ENCODE results near the gene PAM16. TPM values are rescaled to one million over a fixed set of nuclear protein-coding genes. Genes with fewer than 3 reads are reported as not detected.
"Not testable (repeated sequence)": the region's sequence is repeated elsewhere in the genome, so short reads cannot be mapped to it uniquely, and the experiment has no call there.

PAM16 gene
- 10 to 100 TPM; 62.8 to 67.8 TPM for total RNA-seq

- intact Hi-C loops (cut with DNase I, micrococcal nuclease), result loop anchor here (1.0 to 10.0 kb wide), 18 partner anchors 20 to 608 kb away; partner anchors contain the start of genes CORO7 (in 2 of the 2), SEC14L5 (in 2 of the 2), ADCY9 (in 1 of the 2) and ANKS3 (in 1 of the 2)
- H3K36me3 Mint-ChIP-seq (ENCODE audit: low read depth), result peaks cover 7% of the 10 kb centered on the region
- peak; percentile 99 for DNase-seq
- POLR2A ChIA-PET, result interaction anchor here (0.6 to 1.6 kb wide), 3 partner anchors 44 to 97 kb away, joined by 4 to 8 read pairs (median 6); no protein-coding TSS in a partner anchor
- no peaks in the 10 kb centered on the region for H3K9me3 Mint-ChIP-seq (ENCODE audit: low read depth)
- peaks cover 20% of the 10 kb centered on the region for H3K4me1 Mint-ChIP-seq
- peak within 1 kb of the TSS; percentile 88 for H3K27ac Mint-ChIP-seq
- ATAC-seq, result peak; percentile 96
- no peaks in the 10 kb centered on the region for H3K27me3 Mint-ChIP-seq
- H3K4me3 Mint-ChIP-seq, result peak within 1 kb of the TSS; percentile 89
- CTCF ChIA-PET, result interaction anchor here (0.7 to 2.0 kb wide), 7 partner anchors 19 to 214 kb away, joined by 3 to 10 read pairs (median 4); no protein-coding TSS in a partner anchor
Measured at GRCh38 chr16:4350787-4351659, at the start of gene PAM16. Gene PAM16, minus strand, starts transcription at chr16:4351321. Its CDS starts 87 bp downstream, at chr16:4351234.

- ATAC-seq (no peak), DNase-seq (no peak)
- Mint-ChIP-seq H3K27me3 (no peaks in the 10 kb centered on the region), H3K27ac (no peak overlapping the region), H3K9me3 (ENCODE audit: low read depth) (no peaks in the 10 kb centered on the region), H3K4me3 (no peak overlapping the region), H3K4me1 (no peaks in the 10 kb centered on the region), H3K36me3 (ENCODE audit: low read depth) (peaks cover 22% of the 10 kb centered on the region)
- POLR2A ChIA-PET, result interaction anchor here (0.6 kb wide), 1 partner anchor 326 kb away, joined by 5 read pairs; no protein-coding TSS in a partner anchor
- intact Hi-C loops (cut with DNase I, micrococcal nuclease), result loop anchor here in 1 of 2 experiments (1.0 kb wide), 1 partner anchor 31 kb away; no protein-coding TSS in a partner anchor
- CTCF ChIA-PET, result interaction anchor here (0.8 to 1.6 kb wide), 3 partner anchors 26 to 40 kb away, joined by 4 to 5 read pairs (median 4); no protein-coding TSS in a partner anchor
Measured at GRCh38 chr16:4399001-4399730, 48.0 kb upstream of the PAM16 start.

GRCh38 chr16:4395055-4395726 is 44.1 kb upstream of the PAM16 start:
- Mint-ChIP-seq H3K27me3 (no peaks in the 10 kb centered on the region), H3K36me3 (ENCODE audit: low read depth) (peaks cover 13% of the 10 kb centered on the region), H3K4me3 (no peak overlapping the region), H3K4me1 (no peaks in the 10 kb centered on the region), H3K27ac (peak overlapping the region; percentile 7), H3K9me3 (ENCODE audit: low read depth) (no peaks in the 10 kb centered on the region)
- intact Hi-C loops (cut with DNase I, micrococcal nuclease), result no loop called here
- ATAC-seq (no peak), DNase-seq (no peak)
- CTCF ChIA-PET, result interaction anchor here (0.6 kb wide), 1 partner anchor 727 kb away, joined by 4 read pairs; no protein-coding TSS in a partner anchor
- POLR2A ChIA-PET, result interaction anchor here (0.7 kb wide), 1 partner anchor 113 kb away, joined by 3 read pairs; no protein-coding TSS in a partner anchor

- POLR2A ChIA-PET; intact Hi-C loops (cut with DNase I, micrococcal nuclease); H3K27me3 Mint-ChIP-seq; H3K27ac Mint-ChIP-seq; ATAC-seq; H3K4me3 Mint-ChIP-seq; H3K4me1 Mint-ChIP-seq; DNase-seq; H3K9me3 Mint-ChIP-seq (ENCODE audit: low read depth): not testable (repeated sequence)
- peaks cover 14% of the 10 kb centered on the region for H3K36me3 Mint-ChIP-seq (ENCODE audit: low read depth)
- CTCF ChIA-PET, result interaction anchor here (2.1 kb wide), 1 partner anchor 9 kb away, joined by 17 read pairs; no protein-coding TSS in a partner anchor
Measured at GRCh38 chr16:4393850-4394249, 42.7 kb upstream of the PAM16 start.

GRCh38 chr16:4393240-4393600 is 42.1 kb upstream of the PAM16 start:
- intact Hi-C loops (cut with DNase I, micrococcal nuclease), result no loop called here
- H3K27ac Mint-ChIP-seq, result no peak overlapping the region
- ChIA-PET POLR2A (no interaction called here), CTCF (interaction anchor here (0.5 to 2.1 kb wide), 4 partner anchors 10 to 147 kb away, joined by 3 to 17 read pairs (median 3); no protein-coding TSS in a partner anchor)
- H3K4me1 Mint-ChIP-seq, result no peaks in the 10 kb centered on the region
- H3K27me3 Mint-ChIP-seq, result no peaks in the 10 kb centered on the region
- peaks cover 14% of the 10 kb centered on the region for H3K36me3 Mint-ChIP-seq (ENCODE audit: low read depth)
- ATAC-seq (no peak), DNase-seq (no peak)
- H3K4me3 Mint-ChIP-seq, result no peak overlapping the region
- H3K9me3 Mint-ChIP-seq (ENCODE audit: low read depth), result no peaks in the 10 kb centered on the region

GRCh38 chr16:4392382-4393239 is 41.5 kb upstream of the PAM16 start:
- ChIA-PET POLR2A (no interaction called here), CTCF (interaction anchor here (0.5 to 2.1 kb wide), 4 partner anchors 10 to 147 kb away, joined by 3 to 17 read pairs (median 3); no protein-coding TSS in a partner anchor)
- DNase-seq (no peak), ATAC-seq (no peak)
- H3K27me3 Mint-ChIP-seq, result no peaks in the 10 kb centered on the region
- H3K4me3 Mint-ChIP-seq, result no peak overlapping the region
- H3K4me1 Mint-ChIP-seq, result no peaks in the 10 kb centered on the region
- no peaks in the 10 kb centered on the region for H3K9me3 Mint-ChIP-seq (ENCODE audit: low read depth)
- intact Hi-C loops (cut with DNase I, micrococcal nuclease), result no loop called here
- peaks cover 14% of the 10 kb centered on the region for H3K36me3 Mint-ChIP-seq (ENCODE audit: low read depth)
- no peak overlapping the region for H3K27ac Mint-ChIP-seq

- peaks cover 19% of the 10 kb centered on the region for H3K36me3 Mint-ChIP-seq (ENCODE audit: low read depth)
- DNase-seq (no peak), ATAC-seq (no peak)
- no peaks in the 10 kb centered on the region for H3K4me1 Mint-ChIP-seq
- ChIA-PET POLR2A (no interaction called here), CTCF (interaction anchor here (0.5 to 2.1 kb wide), 5 partner anchors 11 to 192 kb away, joined by 3 to 17 read pairs (median 3); no protein-coding TSS in a partner anchor)
- intact Hi-C loops (cut with DNase I, micrococcal nuclease), result no loop called here
- no peak overlapping the region for H3K4me3 Mint-ChIP-seq
- no peaks in the 10 kb centered on the region for H3K9me3 Mint-ChIP-seq (ENCODE audit: low read depth)
- H3K27ac Mint-ChIP-seq, result no peak overlapping the region
- H3K27me3 Mint-ChIP-seq, result no peaks in the 10 kb centered on the region
Measured at GRCh38 chr16:4391631-4392381, 40.7 kb upstream of the PAM16 start.

- intact Hi-C loops (cut with DNase I, micrococcal nuclease), result no loop called here
- H3K4me3 Mint-ChIP-seq, result no peak overlapping the region
- H3K27me3 Mint-ChIP-seq, result no peaks in the 10 kb centered on the region
- ChIA-PET POLR2A (interaction anchor here (0.8 kb wide), 1 partner anchor 170 kb away, joined by 8 read pairs; no protein-coding TSS in a partner anchor), CTCF (interaction anchor here (1.2 to 1.3 kb wide), 3 partner anchors 12 to 13 kb away, joined by 3 to 6 read pairs (median 4); no protein-coding TSS in a partner anchor)
- peaks cover 16% of the 10 kb centered on the region for H3K36me3 Mint-ChIP-seq (ENCODE audit: low read depth)
- H3K27ac Mint-ChIP-seq, result no peak overlapping the region
- H3K9me3 Mint-ChIP-seq (ENCODE audit: low read depth), result no peaks in the 10 kb centered on the region
- no peak for ATAC-seq
- no peak for DNase-seq
- H3K4me1 Mint-ChIP-seq, result no peaks in the 10 kb centered on the region
Measured at GRCh38 chr16:4390266-4391260, 39.4 kb upstream of the PAM16 start.
